Endothelial cell of umbilical vein (primary cell): ENCODE measurements around the gene INPP5K. TPM values are rescaled to one million over a fixed set of nuclear protein-coding genes. Genes with fewer than 3 reads are reported as not detected.

Experiments
- BruUV-seq: library from RNA; stranded (reverse); fragments of 400-500 nt; replicated peaks from 2 replicates; lab custom pipeline; 2021; lab: Mats Ljungman, UMichigan
- CTCF ChIA-PET: fragments of 300-600, 350-600 bp; sonication (Branson Sonifier 250); formaldehyde crosslinking; loops from one replicate; lab custom pipeline; 2021; ENCODE audit warnings: antibody characterized with exemption, inconsistent platforms; lab: Charles Lee
- POLR2A ChIA-PET: fragments of 300-600, 350-600 bp; sonication (Branson Sonifier 250); formaldehyde crosslinking; loops from one replicate; lab custom pipeline; 2021; ENCODE audit warnings: antibody characterized with exemption, inconsistent platforms; lab: Charles Lee
- DNase-seq: peaks from one replicate; pipeline ENCODE4 v3.0.0-alpha.2; 2011; ENCODE audit warnings: low read depth, low spot score
- FAIRE-seq: peaks from 2 replicates; lab custom pipeline; 2011; peaks lifted over from hg19 to GRCh38; lab: Jason Lieb, UNC
- H2AFZ ChIP-seq: 2 replicates; pipeline ENCODE4 v1.6.0; 2012; ENCODE audit warnings: low read depth, low read length, control low read depth, inconsistent platforms
- H3K27ac ChIP-seq: 2 replicates; pipeline ENCODE4 v1.5.1; 2011; ENCODE audit warnings: low read depth, mild to moderate bottlenecking, control low read depth, low read length, moderate library complexity; ENCODE audit not compliant: insufficient read depth
- H3K27me3 ChIP-seq, 2 experiments: 2 replicates each; pipeline versions ENCODE4 v1.6.0 to v1.6.1; 2011; ENCODE audit warnings: low read length in 2 of 2, mixed read lengths in 1 of 2; ENCODE audit not compliant: control insufficient read depth in 2 of 2, insufficient read depth in 2 of 2
- H3K36me3 ChIP-seq, 2 experiments: 2 replicates in 1 of 2; 3 replicates in 1 of 2; pipeline ENCODE4 v1.5.1; 2011; ENCODE audit warnings: low read length in 2 of 2, mild to moderate bottlenecking in 1 of 2, moderate library complexity in 1 of 2; ENCODE audit not compliant: control insufficient read depth in 2 of 2, insufficient read depth in 2 of 2; ENCODE audit errors: extremely low read depth in 1 of 2
- H3K4me1 ChIP-seq: 3 replicates; pipeline ENCODE4 v1.5.1; 2011; ENCODE audit warnings: mild to moderate bottlenecking, low read length; ENCODE audit not compliant: control insufficient read depth, insufficient read depth; ENCODE audit errors: extremely low read depth
- H3K4me2 ChIP-seq: 2 replicates; pipeline ENCODE4 v1.6.1; 2011; ENCODE audit warnings: low read length, control low read depth, mixed read lengths; ENCODE audit not compliant: insufficient read depth
- H3K4me3 ChIP-seq, 3 experiments: fragments of 200-600 bp in 1 of 3; sonication (generic), shearing (Covaris generic) in 1 of 3; replicated peaks in 1 of 3; 2 replicates each; pipeline ENCODE4 v1.5.1; 2011 to 2016; ENCODE audit warnings: control low read depth in 3 of 3, low read length in 3 of 3, mild to moderate bottlenecking in 2 of 3, inconsistent platforms in 1 of 3, low read depth in 1 of 3, moderate library complexity in 1 of 3; ENCODE audit not compliant: insufficient read depth in 1 of 3
- H3K79me2 ChIP-seq: 2 replicates; pipeline ENCODE4 v1.6.0; 2012; ENCODE audit warnings: low read length, inconsistent platforms; ENCODE audit not compliant: control insufficient read depth, insufficient read depth
- H3K9ac ChIP-seq: replicated peaks from 2 replicates; pipeline ENCODE3; 2011; ENCODE audit warnings: low read length, control low read depth; ENCODE audit not compliant: insufficient read depth; ENCODE audit errors: extremely low read depth
- H3K9me1 ChIP-seq: replicated peaks from 3 replicates; pipeline ENCODE4 v1.6.0; 2011; ENCODE audit warnings: mild to moderate bottlenecking, low read length; ENCODE audit not compliant: control insufficient read depth, insufficient read depth; ENCODE audit errors: extremely low read depth
- H3K9me3 ChIP-seq: replicated peaks from 2 replicates; pipeline ENCODE4 v1.5.1; 2012; ENCODE audit warnings: low read length, inconsistent platforms; ENCODE audit not compliant: control insufficient read depth, insufficient read depth
- H4K20me1 ChIP-seq: replicated peaks from 2 replicates; pipeline ENCODE3; 2011; ENCODE audit warnings: mild to moderate bottlenecking, low read length; ENCODE audit not compliant: control insufficient read depth, insufficient read depth; ENCODE audit errors: extremely low read depth
- CTCF ChIP-seq, 2 donors: IDR thresholded peaks; 1 replicate in 1 of 2; 2 replicates in 1 of 2; pipeline ENCODE4 v1.5.1; 2011; ENCODE audit warnings: low read length in 2 of 2, mild to moderate bottlenecking in 2 of 2, moderate library complexity in 2 of 2, control low read depth in 1 of 2, inconsistent platforms in 1 of 2, low read depth in 1 of 2; ENCODE audit not compliant: insufficient read depth in 1 of 2; ENCODE audit errors: extremely low read depth in 1 of 2
- EZH2 ChIP-seq: IDR thresholded peaks from 2 replicates; pipeline ENCODE4 v1.6.1; 2012; ENCODE audit warnings: borderline replicate concordance, low read depth, mild to moderate bottlenecking, moderate library complexity, low read length, inconsistent platforms; ENCODE audit not compliant: severe bottlenecking
- FOS ChIP-seq: IDR thresholded peaks from 2 replicates; pipeline ENCODE4 v1.6.1; 2011; ENCODE audit warnings: mild to moderate bottlenecking, low read length, moderate library complexity, borderline replicate concordance; ENCODE audit not compliant: insufficient read depth
- GATA2 ChIP-seq: IDR thresholded peaks from 2 replicates; pipeline ENCODE4 v1.7.0; 2011; ENCODE audit warnings: low read depth, mild to moderate bottlenecking, moderate library complexity, mixed read lengths, low read length; ENCODE audit not compliant: insufficient read length, insufficient read depth
- JUN ChIP-seq: IDR thresholded peaks from 2 replicates; pipeline ENCODE4 v1.6.1; 2011; ENCODE audit warnings: borderline replicate concordance, low read depth; ENCODE audit not compliant: insufficient read length, insufficient read depth
- MAX ChIP-seq: IDR thresholded peaks from 2 replicates; pipeline ENCODE4 v1.6.1; 2011; ENCODE audit not compliant: insufficient read depth, insufficient read length
- MYC ChIP-seq: IDR thresholded peaks from one replicate; pipeline ENCODE4 v1.6.1; 2011; ENCODE audit warnings: mild to moderate bottlenecking, low read depth, low read length
- POLR2A ChIP-seq: IDR thresholded peaks from 2 replicates; pipeline ENCODE4 v1.6.1; 2012; ENCODE audit warnings: low read depth, mild to moderate bottlenecking, control low read depth, low read length
- POLR2AphosphoS5 ChIP-seq: IDR thresholded peaks from 2 replicates; pipeline ENCODE4 v1.6.1; 2012; ENCODE audit warnings: low read depth, mild to moderate bottlenecking, control low read depth, low read length, moderate library complexity; ENCODE audit not compliant: insufficient read depth
- dilution Hi-C: fragments of 300-500 bp; cut with MboI; formaldehyde crosslinking; loops from one replicate; pipeline ENCODE4 v1.15.0; 2019; ENCODE audit warnings: low sequenced_read_pairs; ENCODE audit not compliant: extremely low pct_ligation_motif_present
- intact Hi-C: fragments of 100-400 bp; cut with micrococcal nuclease; formaldehyde crosslinking; loops from one replicate; pipeline ENCODE4 v1.10.0; 2022
- polyA plus RNA-seq, 4 experiments: library from polyadenylated mRNA; depleted of rRNA in 3 of 4; stranded (reverse) in 3 of 4; unstranded in 1 of 4; fragments of >200 nt; gene quantifications; 2 replicates each; pipeline versions ENCODE4 v1.2.1 to v1.2.3, GENCODE V29; 2011 to 2012; ENCODE audit warnings: missing spikeins in 1 of 4
- total RNA-seq: library from RNA; stranded (reverse); gene quantifications from 2 replicates; pipeline ENCODE4 v1.2.3, GENCODE V29; 2021

Gene INPP5K
- total and polyA plus RNA-seq, 2 donors (not counting 3 experiments of a cell fraction or from before 2014, with no cell fraction given) = 44.2 to 54.1 TPM

GRCh38 chr17:1455291-1455796 lies 61.1 kb downstream of the INPP5K start:
- peak overlapping the region; percentile 83 to 95 (median 89) for H3K4me3 ChIP-seq
- intact Hi-C loops = no loop called here
- ChIA-PET POLR2A (interaction anchor here (0.6 to 1.8 kb wide), 3 partner anchors 26 to 90 kb away, joined by 3 to 4 read pairs (median 3); no protein-coding TSS in a partner anchor), CTCF (interaction anchor here (2.3 to 3.3 kb wide), 2 partner anchors 61 to 89 kb away, joined by 14 to 24 read pairs; partner anchors contain the start of gene INPP5K)
- H3K9me3 ChIP-seq = no peaks in the 10 kb centered on the region
- TF ChIP-seq POLR2A (no peak), MYC (no peak), GATA2 (no peak), EZH2 (no peak), CTCF (IDR thresholded peaks at IDR 0.05; ENCODE audit: extremely low read depth in 1 of 2, insufficient read depth in 1 of 2, low read depth in 1 of 2, low read length in 2 of 2) (peak; percentile 58 to 68), POLR2AphosphoS5 (peak; percentile 13), JUN (no peak), MAX (no peak), FOS (no peak)
- no peak overlapping the region for H2AFZ ChIP-seq
- peak overlapping the region; percentile 73 for H3K4me2 ChIP-seq
- no peaks in the 10 kb centered on the region for H4K20me1 ChIP-seq
- peak overlapping the region; percentile 96 for H3K9ac ChIP-seq
- H3K9me1 ChIP-seq = no peaks in the 10 kb centered on the region
- peaks cover 17% of the 10 kb centered on the region for H3K4me1 ChIP-seq
- H3K79me2 ChIP-seq = peaks cover 56% of the 10 kb centered on the region
- dilution Hi-C loops = no loop called here
- FAIRE-seq (peak; percentile 83), DNase-seq (peak; percentile 68)
- BruUV-seq = TSS peak; percentile 19
- peak overlapping the region; percentile 91 for H3K27ac ChIP-seq
- H3K36me3 ChIP-seq = no peaks in the 10 kb centered on the region
- no peaks in the 10 kb centered on the region for H3K27me3 ChIP-seq
